H1 (cell line): ENCODE data around the gene POLR3K. TPM values are rescaled to one million over a fixed set of nuclear protein-coding genes. Genes with fewer than 3 reads are reported as not detected.
A peak's percentile ranks its signal among the peaks of the same experiment; 100 is the strongest.

Experiments used
- CTCF ChIA-PET: fragments of 300-600 bp; sonication (Branson Sonifier 250); formaldehyde crosslinking; loops from one replicate; lab custom pipeline; 2021; ENCODE audit not compliant: partially characterized antibody; lab: Charles Lee
- POLR2A ChIA-PET: fragments of 300-600 bp; sonication (Branson Sonifier 250); formaldehyde crosslinking; loops from one replicate; lab custom pipeline; 2021; ENCODE audit warnings: inconsistent platforms; ENCODE audit not compliant: partially characterized antibody; lab: Charles Lee
- DNase-seq, 2 experiments: peaks; one replicate each; pipeline versions ENCODE4 v3.0.0 to v3.0.0-alpha.2; 2010 to 2022; ENCODE audit warnings: low spot score in 2 of 2, low read depth in 1 of 2, mixed read lengths in 1 of 2
- FAIRE-seq: peaks from 2 replicates; lab custom pipeline; 2011; peaks lifted over from hg19 to GRCh38; lab: Jason Lieb, UNC
- H2AFZ ChIP-seq: 2 replicates; pipeline ENCODE4 v1.8.1; 2012; ENCODE audit warnings: low read length, inconsistent platforms
- H2AK5ac ChIP-seq: 2 replicates; pipeline ENCODE4 v1.6.1; 2013; ENCODE audit warnings: low read depth, low read length
- H2BK120ac ChIP-seq: replicated peaks from 2 replicates; pipeline ENCODE3; 2013; ENCODE audit warnings: low read depth, low read length, inconsistent platforms
- H2BK12ac ChIP-seq: 2 replicates; pipeline ENCODE4 v1.6.1; 2013; ENCODE audit warnings: low read depth, low read length
- H2BK15ac ChIP-seq: 2 replicates; pipeline ENCODE4 v1.6.1; 2013; ENCODE audit warnings: low read length
- H2BK20ac ChIP-seq: 2 replicates; pipeline ENCODE4 v1.6.1; 2013; ENCODE audit warnings: low read length
- H2BK5ac ChIP-seq: 2 replicates; pipeline ENCODE4 v1.6.1; 2013; ENCODE audit warnings: low read depth, low read length
- H3K14ac ChIP-seq: 2 replicates; pipeline ENCODE4 v1.6.1; 2013; ENCODE audit warnings: inconsistent platforms; ENCODE audit not compliant: insufficient read length
- H3K18ac ChIP-seq: 2 replicates; pipeline ENCODE4 v1.6.1; 2013; ENCODE audit warnings: low read length; ENCODE audit errors: extremely low read depth
- H3K23ac ChIP-seq: 2 replicates; pipeline ENCODE4 v1.6.1; 2013; ENCODE audit warnings: inconsistent platforms; ENCODE audit not compliant: insufficient read length
- H3K23me2 ChIP-seq: 2 replicates; pipeline ENCODE4 v1.6.1; 2013; ENCODE audit warnings: low read depth, low read length
- H3K27ac ChIP-seq: 2 replicates; pipeline ENCODE4 v1.6.1; 2011; ENCODE audit warnings: low read depth, low read length, inconsistent platforms
- H3K27me3 ChIP-seq, 4 experiments: replicated peaks in 1 of 4; 1 replicate in 1 of 4; 2 replicates in 3 of 4; pipeline versions ENCODE4 v1.6.1 to v1.8.1; 2011 to 2013; ENCODE audit warnings: low read length in 3 of 4, mild to moderate bottlenecking in 3 of 4, inconsistent platforms in 2 of 4, mixed read lengths in 2 of 4, moderate library complexity in 1 of 4; ENCODE audit not compliant: control insufficient read depth in 3 of 4, insufficient read depth in 3 of 4; ENCODE audit errors: extremely low read depth in 1 of 4
- H3K36me3 ChIP-seq, 4 experiments: 2 replicates each; pipeline versions ENCODE4 v1.6.1 to v1.8.1; 2011 to 2013; ENCODE audit warnings: mild to moderate bottlenecking in 4 of 4, low read length in 3 of 4, moderate library complexity in 2 of 4, control low read depth in 1 of 4, inconsistent platforms in 1 of 4; ENCODE audit not compliant: insufficient read depth in 4 of 4, control insufficient read depth in 2 of 4
- H3K4ac ChIP-seq: replicated peaks from 2 replicates; pipeline ENCODE3; 2013; ENCODE audit warnings: low read length, low read depth, mixed read lengths, inconsistent platforms; ENCODE audit not compliant: insufficient read length
- H3K4me1 ChIP-seq, 4 experiments: replicated peaks in 1 of 4; 1 replicate in 1 of 4; 2 replicates in 3 of 4; pipeline versions ENCODE4 v1.6.1 to v1.8.1; 2011 to 2013; ENCODE audit warnings: low read length in 3 of 4, inconsistent platforms in 2 of 4, mixed read lengths in 1 of 4; ENCODE audit not compliant: insufficient read depth in 4 of 4, control insufficient read depth in 3 of 4
- H3K4me2 ChIP-seq, 2 experiments: 2 replicates each; pipeline versions ENCODE4 v1.6.1 to v1.8.1; 2011 to 2013; ENCODE audit warnings: low read depth in 2 of 2, low read length in 2 of 2, control low read depth in 1 of 2, inconsistent platforms in 1 of 2, mild to moderate bottlenecking in 1 of 2; ENCODE audit not compliant: insufficient read depth in 1 of 2
- H3K4me3 ChIP-seq, 4 experiments: fragments of 200-600, 300-600 bp in 1 of 4; sonication (generic), shearing (Covaris generic), sonication (Bioruptor Twin) in 1 of 4; 2 replicates each; pipeline versions ENCODE4 v1.5.1 to v1.8.1; 2011 to 2016; ENCODE audit warnings: low read length in 4 of 4, low read depth in 3 of 4, control low read depth in 2 of 4, inconsistent platforms in 2 of 4, mild to moderate bottlenecking in 2 of 4, mixed read lengths in 1 of 4, moderate library complexity in 1 of 4; ENCODE audit not compliant: insufficient read depth in 2 of 4; ENCODE audit errors: extremely low read depth in 1 of 4
- H3K56ac ChIP-seq: replicated peaks from 2 replicates; pipeline ENCODE3; 2013; ENCODE audit warnings: low read depth, mild to moderate bottlenecking, mixed read lengths, low read length, inconsistent platforms; ENCODE audit not compliant: insufficient read length
- H3K79me1 ChIP-seq: 2 replicates; pipeline ENCODE4 v1.6.1; 2013; ENCODE audit warnings: low read depth, low read length, control low read depth
- H3K79me2 ChIP-seq, 2 experiments: 2 replicates each; pipeline versions ENCODE4 v1.6.1 to v1.8.1; 2012 to 2013; ENCODE audit warnings: low read length in 2 of 2, mild to moderate bottlenecking in 2 of 2, inconsistent platforms in 1 of 2; ENCODE audit not compliant: insufficient read depth in 2 of 2, control insufficient read depth in 1 of 2
- H3K9ac ChIP-seq, 4 experiments: replicated peaks in 1 of 4; 1 replicate in 1 of 4; 2 replicates in 3 of 4; pipeline versions ENCODE4 v1.6.1 to v1.8.1; 2011 to 2013; ENCODE audit warnings: low read depth in 3 of 4, low read length in 3 of 4, control low read depth in 2 of 4, mild to moderate bottlenecking in 2 of 4, moderate library complexity in 2 of 4, inconsistent platforms in 1 of 4; ENCODE audit errors: extremely low read depth in 1 of 4
- H3K9me3 ChIP-seq, 2 experiments: 2 replicates each; pipeline versions ENCODE4 v1.6.1 to v1.8.1; 2012 to 2013; ENCODE audit warnings: mild to moderate bottlenecking in 2 of 2, moderate library complexity in 2 of 2, control low read depth in 1 of 2, inconsistent platforms in 1 of 2, low read depth in 1 of 2, low read length in 1 of 2, mixed read lengths in 1 of 2; ENCODE audit not compliant: insufficient read depth in 2 of 2
- H4K20me1 ChIP-seq, 2 experiments: replicated peaks in 1 of 2; 2 replicates each; pipeline versions ENCODE3 to v1.8.1; 2011 to 2013; ENCODE audit warnings: inconsistent platforms in 2 of 2, low read length in 2 of 2, mild to moderate bottlenecking in 1 of 2; ENCODE audit not compliant: insufficient read depth in 2 of 2, control insufficient read depth in 1 of 2
- H4K5ac ChIP-seq: 2 replicates; pipeline ENCODE4 v1.6.1; 2013; ENCODE audit warnings: low read length, low read depth, mixed read lengths, inconsistent platforms; ENCODE audit not compliant: insufficient read length
- H4K8ac ChIP-seq: 2 replicates; pipeline ENCODE4 v1.8.0; 2013; ENCODE audit warnings: mild to moderate bottlenecking, moderate library complexity, low read length, inconsistent platforms; ENCODE audit not compliant: insufficient read depth; ENCODE audit errors: extremely low read depth
- H4K91ac ChIP-seq: replicated peaks from 2 replicates; pipeline ENCODE3; 2013; ENCODE audit warnings: low read length, mixed read lengths, inconsistent platforms; ENCODE audit not compliant: insufficient read length
- CBX5 ChIP-seq: fragments of 300-800, 300-1000 bp; sonication (generic); IDR thresholded peaks from 2 replicates; pipeline ENCODE4 v1.7.1; 2016; ENCODE audit warnings: antibody characterized with exemption, low read length, low read depth
- KDM5A ChIP-seq: fragments of 200-600 bp; IDR thresholded peaks from 2 replicates; pipeline ENCODE4 v1.7.1; 2012; ENCODE audit warnings: mild to moderate bottlenecking, low read length, inconsistent platforms, mixed read lengths
- POLR2A ChIP-seq, 2 experiments: IDR thresholded peaks; 1 replicate in 1 of 2; 2 replicates in 1 of 2; pipeline ENCODE4 v1.6.1; 2011; ENCODE audit warnings: low read depth in 2 of 2, low read length in 2 of 2, mild to moderate bottlenecking in 2 of 2; ENCODE audit errors: control extremely low read depth in 1 of 2
- RBBP5 ChIP-seq: IDR thresholded peaks from 2 replicates; pipeline ENCODE4 v1.7.1; 2012; ENCODE audit warnings: low read depth, mild to moderate bottlenecking, inconsistent platforms, low read length, moderate library complexity, borderline replicate concordance
- SP2 ChIP-seq: IDR thresholded peaks from 2 replicates; pipeline ENCODE4 v1.6.1; 2012; ENCODE audit warnings: mild to moderate bottlenecking, low read length, inconsistent platforms
- WGBS, 2 experiments: shearing (Covaris generic) in 1 of 2; methylation state at CpG; one replicate each; pipeline versions ENCODE4 v1.1.6 to v1.1.7; 2013 to 2015; ENCODE audit warnings: low lambda C conversion rate in 2 of 2, mixed read lengths in 2 of 2, inconsistent platforms in 1 of 2, low coverage in 1 of 2, missing lambda C conversion rate in 1 of 2; ENCODE audit not compliant: insufficient replicate concordance in 2 of 2, insufficient coverage in 1 of 2, insufficient read length in 1 of 2; ENCODE audit errors: extremely low coverage in 1 of 2, missing lambda C conversion rate in 1 of 2; 5-methylcytosine and 5-hydroxymethylcytosine counted together
- polyA plus RNA-seq, 7 experiments: library from polyadenylated mRNA; depleted of rRNA in 3 of 7; stranded (reverse) in 5 of 7; unstranded in 2 of 7; fragments of >200 nt in 5 of 7; fragments of 200-250 nt in 2 of 7; gene quantifications; 1 replicate in 5 of 7; 2 replicates in 1 of 7; 4 replicates in 1 of 7; pipeline versions ENCODE4 v1.2.1 to v1.2.3, GENCODE V29; 2011 to 2013; ENCODE audit warnings: missing spikeins in 2 of 7, mixed read lengths in 2 of 7
- total RNA-seq: library from RNA; stranded (reverse); fragmentation: NEBNext Ultra II Directional; extraction: Animal tissue kit (Norgen Biotek cat#: 25700); gene quantifications from 2 replicates; pipeline ENCODE4 v1.2.1, GENCODE V29; 2021

POLR3K gene
- total and polyA plus RNA-seq, 2 of the 8 experiments (the other 6 are each of a cell fraction or from before 2014, with no cell fraction given), result 45.4 to 80.5 TPM

- CTCF ChIA-PET, result interaction anchor here (0.6 to 21.2 kb wide), 4 partner anchors 7 to 328 kb away, joined by 3 to 856 read pairs (median 4); partner anchors contain the start of gene MPG
- no peak overlapping the region for H2BK120ac ChIP-seq
- H4K5ac ChIP-seq, result no peak overlapping the region
- no peak overlapping the region for H2AK5ac ChIP-seq
- TF ChIP-seq CBX5 (no peak), RBBP5 (no peak), KDM5A (no peak), SP2 (no peak), POLR2A (IDR thresholded peaks at IDR 0.05; ENCODE audit: control extremely low read depth in 1 of 2, low read depth in 2 of 2, low read length in 2 of 2) (peak in 1 of 2 experiments; percentile 26; a peak in 2 of 3 replicates)
- H4K20me1 ChIP-seq, result peaks cover 2 to 12% of the 10 kb centered on the region in 2 experiments
- DNase-seq (no peak), FAIRE-seq (no peak)
- no peak overlapping the region for H2BK5ac ChIP-seq
- peaks cover 3% of the 10 kb centered on the region; the same call in 1 of the 2 replicates for H3K23me2 ChIP-seq
- no peak overlapping the region for H4K91ac ChIP-seq
- H3K27me3 ChIP-seq, result no peaks in the 10 kb centered on the region
- no peak overlapping the region for H3K56ac ChIP-seq
- no peak overlapping the region for H3K9ac ChIP-seq
- no peak overlapping the region for H3K14ac ChIP-seq
- H3K4ac ChIP-seq, result no peak overlapping the region
- no peak overlapping the region for H3K23ac ChIP-seq
- H3K79me1 ChIP-seq, result no peaks in the 10 kb centered on the region; the same call in 1 of the 2 replicates
- H3K4me3 ChIP-seq, result no peak overlapping the region
- H3K4me1 ChIP-seq, result no peaks in the 10 kb centered on the region
- H3K9me3 ChIP-seq, result no peaks in the 10 kb centered on the region
- H2AFZ ChIP-seq, result no peak overlapping the region
- H2BK15ac ChIP-seq, result no peak overlapping the region
- H3K4me2 ChIP-seq, result no peak overlapping the region
- no peak overlapping the region for H2BK12ac ChIP-seq
- H3K36me3 ChIP-seq, result peaks cover 22 to 50% (median 41%) of the 10 kb centered on the region in 4 experiments
- no peak overlapping the region for H3K27ac ChIP-seq
- POLR2A ChIA-PET, result interaction anchor here (1.7 to 2.3 kb wide), 3 partner anchors 10 to 46 kb away, joined by 4 to 14 read pairs (median 5); no protein-coding TSS in a partner anchor
- 92% methylated on average over 28 of the region's 29 CpGs; no CpG with 5 or more reads in 1 of the 2 experiments for WGBS, 2 experiments
- no peak overlapping the region for H4K8ac ChIP-seq
- H3K79me2 ChIP-seq, result no peaks in the 10 kb centered on the region; a peak in 1 of 4 replicates
- no peak overlapping the region for H2BK20ac ChIP-seq
- H3K18ac ChIP-seq, result no peak overlapping the region
Measured at GRCh38 chr16:58491-59439, 5.4 kb upstream of the POLR3K start.
